ENCODE data around the gene XRCC1.
"Not testable (repeated sequence)": the region's sequence is repeated elsewhere in the genome, so short reads cannot be mapped to it uniquely, and the experiment has no call there.

The XRCC1 gene

GRCh38 chr19:43600326-43600725, 25.0 kb upstream of the XRCC1 start:
- DNase-seq = not testable (repeated sequence)

GRCh38 chr19:43599635-43600295, 24.4 kb upstream of the XRCC1 start:
- no peak for DNase-seq

- DNase-seq = no peak
Measured at GRCh38 chr19:43598445-43599240, 23.3 kb upstream of the XRCC1 start.

GRCh38 chr19:43597876-43598275, 22.5 kb upstream of the XRCC1 start:
- DNase-seq = no peak

GRCh38 chr19:43596842-43597461, 21.6 kb upstream of the XRCC1 start:
- no peak for DNase-seq

GRCh38 chr19:43595999-43596841, 20.9 kb upstream of the XRCC1 start, which contains the start of the genes IRGQ and ZNF576:
IRGQ (minus strand) TSS chr19:43596134; CDS start chr19:43595338, 796 bp downstream.
ZNF576 (plus strand) TSS chr19:43596595; CDS start chr19:43597109, 514 bp downstream.
- DNase-seq = peak; percentile 99

GRCh38 chr19:43595605-43595998, 20.3 kb upstream of the XRCC1 start:
- DNase-seq = peak; percentile 18

GRCh38 chr19:43594710-43595604, 19.6 kb upstream of the XRCC1 start:
- DNase-seq = peak; percentile 46

- DNase-seq = no peak
Measured at GRCh38 chr19:43594081-43594697, 18.9 kb upstream of the XRCC1 start.

- no peak for DNase-seq
Measured at GRCh38 chr19:43592800-43593350, 17.5 kb upstream of the XRCC1 start.

- DNase-seq = no peak
Measured at GRCh38 chr19:43591904-43592772, 16.8 kb upstream of the XRCC1 start.

- DNase-seq = no peak
Measured at GRCh38 chr19:43589678-43590077, 14.4 kb upstream of the XRCC1 start.

GRCh38 chr19:43589277-43589676, 13.9 kb upstream of the XRCC1 start:
- no peak for DNase-seq

- not testable (repeated sequence) for DNase-seq
Measured at GRCh38 chr19:43587029-43587428, 11.7 kb upstream of the XRCC1 start.

GRCh38 chr19:43586346-43586745, 11.0 kb upstream of the XRCC1 start:
- DNase-seq = no peak

GRCh38 chr19:43584484-43584883, 9.2 kb upstream of the XRCC1 start:
- DNase-seq = no peak

GRCh38 chr19:43582495-43582894, 7.2 kb upstream of the XRCC1 start:
- no peak for DNase-seq

- DNase-seq = no peak
Measured at GRCh38 chr19:43581467-43581866, 6.1 kb upstream of the XRCC1 start.

GRCh38 chr19:43578787-43579186, 3.5 kb upstream of the XRCC1 start:
- DNase-seq = no peak

All from fibroblast of skin of back (primary cell).